ENCODE results near the gene ECI1. TPM values are rescaled to one million over a fixed set of nuclear protein-coding genes. Genes with fewer than 3 reads are reported as not detected.

Gene ECI1, protein sequence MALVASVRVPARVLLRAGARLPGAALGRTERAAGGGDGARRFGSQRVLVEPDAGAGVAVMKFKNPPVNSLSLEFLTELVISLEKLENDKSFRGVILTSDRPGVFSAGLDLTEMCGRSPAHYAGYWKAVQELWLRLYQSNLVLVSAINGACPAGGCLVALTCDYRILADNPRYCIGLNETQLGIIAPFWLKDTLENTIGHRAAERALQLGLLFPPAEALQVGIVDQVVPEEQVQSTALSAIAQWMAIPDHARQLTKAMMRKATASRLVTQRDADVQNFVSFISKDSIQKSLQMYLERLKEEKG
- total RNA-seq (2012; rRNA removed): 20.3 TPM in 2 replicates
- 30.1 and 42.0 TPM in 2 replicates for polyA plus RNA-seq (2012; rRNA removed)
- 23.4 and 54.6 TPM in 2 replicates for polyA plus RNA-seq (2012; cell fraction: cytosol; rRNA removed)
- polyA plus RNA-seq (2012; cell fraction: nucleus; rRNA removed; ENCODE audit: low replicate concordance): 26.2 and 57.7 TPM in 2 replicates
- percentile 61 among the genes with signal in this experiment for Bru-seq, nascent RNA
- BruChase-seq, experiment 1, labeled RNA remaining after a 6-hour chase: percentile 71 among the genes with signal in this experiment
- BruChase-seq, experiment 2, labeled RNA remaining after a 2-hour chase: percentile 57 among the genes with signal in this experiment
- long read RNA-seq, transcript ECI1-201 (7 exons, 1,541 nt): major isoform, 40 of 68 reads
- long read RNA-seq, transcript ECI1-206 (6 exons, 961 nt): minor isoform, 19 of 68 reads
- long read RNA-seq, partial matches to known transcripts: 6 of 68 reads
- long read RNA-seq, other reads (novel, unspliced or antisense): 2 of 68 reads

DNA sequence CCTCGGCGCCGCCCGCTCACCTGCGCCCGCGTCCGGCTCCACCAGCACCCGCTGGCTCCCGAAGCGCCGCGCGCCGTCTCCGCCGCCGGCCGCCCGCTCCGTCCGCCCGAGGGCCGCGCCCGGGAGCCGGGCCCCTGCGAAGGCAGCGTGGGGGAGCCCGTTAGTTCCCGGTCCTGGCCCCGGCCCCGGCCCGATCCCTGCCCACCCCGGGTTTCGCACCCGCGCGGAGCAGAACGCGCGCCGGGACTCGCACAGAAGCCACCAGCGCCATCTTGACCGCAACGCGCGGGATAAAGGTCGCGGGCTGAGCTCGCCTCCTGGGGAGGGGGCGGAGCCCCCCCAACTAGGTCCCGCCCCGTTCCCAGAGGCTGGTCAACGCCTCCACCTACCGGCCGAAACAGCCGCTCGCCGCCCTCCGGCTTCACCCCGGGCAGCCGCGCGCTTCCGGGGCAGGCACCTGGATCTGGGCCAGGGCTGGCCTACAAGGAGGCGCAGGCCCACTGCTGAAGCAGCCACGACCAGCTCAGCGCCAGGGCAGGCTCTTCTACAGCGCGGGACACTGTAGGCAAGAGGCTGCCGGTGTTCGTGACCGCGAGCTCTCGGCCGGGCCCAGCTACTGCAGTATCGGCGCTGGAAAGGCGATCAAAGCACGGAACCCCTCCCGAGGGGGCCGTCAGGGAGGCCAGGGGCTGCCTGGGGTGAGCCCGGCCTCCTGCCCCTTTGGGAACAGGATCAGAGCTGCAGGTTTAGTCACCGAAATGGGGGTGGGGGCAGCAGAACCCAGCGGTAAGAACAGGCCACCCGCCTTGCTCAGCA, at the start of gene ECI1:
Gene ECI1 (minus strand): TSS at position 292 of the 816 bp plus-strand sequence. CDS start 21 bp downstream, at position 271.
- no peak within 1 kb of the TSS for H3K18ac ChIP-seq (ENCODE audit: low read depth, low read length)
- H4K8ac ChIP-seq (ENCODE audit: low read depth in 2 of 2, low read length in 2 of 2): peak within 1 kb of the TSS; percentile 43 to 55; a peak in 1 of 4 replicates
- DNase-seq (peak; percentile 92), ATAC-seq (ENCODE audit: low read depth) (peak; percentile 99)
- peak within 1 kb of the TSS; percentile 76 for H3K4ac ChIP-seq (ENCODE audit: low read depth, low read length)
- peak within 1 kb of the TSS; percentile 20 for H2BK5ac ChIP-seq (ENCODE audit: low read depth, low read length, poor library complexity, severe bottlenecking)
- H3K9me1 ChIP-seq (ENCODE audit: insufficient read depth, low read length): 0 out of 2 replicates have a peak, but pooled peaks cover 2% of the 10 kb centered on the region
- peaks cover 9% of the 10 kb centered on the region for H3K4me1 ChIP-seq (ENCODE audit: control insufficient read depth, insufficient read depth, low read length)
- H4K20me1 ChIP-seq (ENCODE audit: insufficient read depth, low read length): peaks cover 22% of the 10 kb centered on the region
- intact Hi-C loops (cut with micrococcal nuclease) (no loop called here), dilution Hi-C loops (cut with HindIII; ENCODE audit: low sequenced_read_pairs, unreplicated experiment) (no loop called here), in situ Hi-C loops (cut with MboI; ENCODE audit: low sequenced_read_pairs) (loop anchor here (10.0 kb wide), 1 partner anchor 253 kb away; no protein-coding TSS in a partner anchor)
- WGBS, 2 experiments (ENCODE audit: extremely low coverage in 2 of 2, insufficient read length in 1 of 2): 1% methylated on average over 39 of the region's 88 CpGs; no CpG with 5 or more reads in 1 of the 2 experiments
- ChIA-PET CTCF (interaction anchor here (0.6 to 0.9 kb wide), 4 partner anchors 9 to 19 kb away, joined by 3 to 4 read pairs (median 3); no protein-coding TSS in a partner anchor), POLR2A (ENCODE audit: unreplicated experiment) (no interaction called here)
- peak within 1 kb of the TSS; percentile 60 for H3K27ac ChIP-seq (ENCODE audit: insufficient read depth, low read length)
- H3K4me3 ChIP-seq (ENCODE audit: insufficient read depth, low read depth, low read length): peak within 1 kb of the TSS; percentile 52
- peak within 1 kb of the TSS; percentile 60 for H3K14ac ChIP-seq (replicated peaks; ENCODE audit: low read depth, low read length)
- no peak within 1 kb of the TSS for H2BK15ac ChIP-seq (ENCODE audit: low read depth, low read length)
- H3K9me3 ChIP-seq (ENCODE audit: control insufficient read depth, insufficient read depth, low read length): no peaks in the 10 kb centered on the region
- H3K36me3 ChIP-seq (ENCODE audit: control insufficient read depth, insufficient read depth, low read length): peaks cover 32% of the 10 kb centered on the region
- peak within 1 kb of the TSS; percentile 89 for H2AFZ ChIP-seq (replicated peaks; ENCODE audit: low read length, poor library complexity)
- H3K79me1 ChIP-seq (ENCODE audit: low read depth in 1 of 2, low read length in 2 of 2): peaks cover 24 to 46% of the 10 kb centered on the region in 2 experiments
- no TSS peak for BruUV-seq (replicated peaks)
- H4K5ac ChIP-seq (ENCODE audit: low read depth, low read length): peak within 1 kb of the TSS; percentile 30
- no peak within 1 kb of the TSS for H2BK120ac ChIP-seq (ENCODE audit: low read depth, low read length)
- no peak within 1 kb of the TSS for H2BK20ac ChIP-seq (ENCODE audit: low read depth, low read length)
- peak within 1 kb of the TSS; percentile 70 for H3K4me2 ChIP-seq (ENCODE audit: low read depth, low read length)
- peak within 1 kb of the TSS; percentile 13; the same call in 1 of the 2 replicates for H4K91ac ChIP-seq (ENCODE audit: insufficient read depth, low read depth, low read length)
- H3K9ac ChIP-seq (ENCODE audit: low read depth, low read length): peak within 1 kb of the TSS; percentile 62
- peak within 1 kb of the TSS; percentile 84 for H2AK9ac ChIP-seq (replicated peaks; ENCODE audit: low read depth, low read length, poor library complexity)
- peak within 1 kb of the TSS; percentile 29; the same call in 1 of the 2 replicates for H2AK5ac ChIP-seq (ENCODE audit: low read depth, low read length)
- peak within 1 kb of the TSS; percentile 55 for H3K56ac ChIP-seq (ENCODE audit: extremely low read depth, insufficient read depth, low read length)
- H3K23ac ChIP-seq (ENCODE audit: low read depth, low read length): peak within 1 kb of the TSS; percentile 56; the same call in 1 of the 2 replicates
- H3K27me3 ChIP-seq (ENCODE audit: control insufficient read depth, insufficient read depth, low read length): no peaks in the 10 kb centered on the region
- no peak for TF ChIP-seq RFX5 (IDR thresholded peaks at IDR 0.05; ENCODE audit: low read depth, low read length)
- peak; percentile 82; the same call in 1 of the 2 replicates for TF ChIP-seq MAZ (IDR thresholded peaks at IDR 0.05; ENCODE audit: borderline replicate concordance, low read depth, low read length)
- no peak for TF ChIP-seq RCOR1 (IDR thresholded peaks at IDR 0.05; ENCODE audit: insufficient replicate concordance, low read length)
- TF ChIP-seq, protein P1, sequence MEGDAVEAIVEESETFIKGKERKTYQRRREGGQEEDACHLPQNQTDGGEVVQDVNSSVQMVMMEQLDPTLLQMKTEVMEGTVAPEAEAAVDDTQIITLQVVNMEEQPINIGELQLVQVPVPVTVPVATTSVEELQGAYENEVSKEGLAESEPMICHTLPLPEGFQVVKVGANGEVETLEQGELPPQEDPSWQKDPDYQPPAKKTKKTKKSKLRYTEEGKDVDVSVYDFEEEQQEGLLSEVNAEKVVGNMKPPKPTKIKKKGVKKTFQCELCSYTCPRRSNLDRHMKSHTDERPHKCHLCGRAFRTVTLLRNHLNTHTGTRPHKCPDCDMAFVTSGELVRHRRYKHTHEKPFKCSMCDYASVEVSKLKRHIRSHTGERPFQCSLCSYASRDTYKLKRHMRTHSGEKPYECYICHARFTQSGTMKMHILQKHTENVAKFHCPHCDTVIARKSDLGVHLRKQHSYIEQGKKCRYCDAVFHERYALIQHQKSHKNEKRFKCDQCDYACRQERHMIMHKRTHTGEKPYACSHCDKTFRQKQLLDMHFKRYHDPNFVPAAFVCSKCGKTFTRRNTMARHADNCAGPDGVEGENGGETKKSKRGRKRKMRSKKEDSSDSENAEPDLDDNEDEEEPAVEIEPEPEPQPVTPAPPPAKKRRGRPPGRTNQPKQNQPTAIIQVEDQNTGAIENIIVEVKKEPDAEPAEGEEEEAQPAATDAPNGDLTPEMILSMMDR (conservative IDR thresholded peaks at IDR 0.05; ENCODE audit: low read depth, low read length): peak; percentile 74
- 0 out of 2 replicates have a peak, but pooled peaks have one; percentile 38 for TF ChIP-seq MXI1 (IDR thresholded peaks at IDR 0.05; ENCODE audit: borderline replicate concordance, low read depth, low read length)
- no peak for TF ChIP-seq CEBPB (IDR thresholded peaks at IDR 0.05; ENCODE audit: low read depth, low read length)
- no peak for TF ChIP-seq NFE2L2 (IDR thresholded peaks at IDR 0.05; ENCODE audit: low read depth, low read length)
- no peak for TF ChIP-seq FOS (IDR thresholded peaks at IDR 0.05; ENCODE audit: low read depth, low read length)
- TF ChIP-seq SMC3 (IDR thresholded peaks at IDR 0.05; ENCODE audit: low read depth, low read length): peak; percentile 14; the same call in 1 of the 2 replicates
- no peak for TF ChIP-seq MAFK (IDR thresholded peaks at IDR 0.05; ENCODE audit: low read depth, low read length)
- no peak; the same call in none of the 2 replicates for TF ChIP-seq POLR2A (IDR thresholded peaks at IDR 0.05; ENCODE audit: low read depth, low read length)
- TF ChIP-seq RAD21 (IDR thresholded peaks at IDR 0.05; ENCODE audit: low read length): peak; percentile 64
- no peak for TF ChIP-seq CHD1 (IDR thresholded peaks at IDR 0.05; ENCODE audit: low read depth, low read length)

All from IMR-90 (cell line).